ENCODE data around the gene TAF9B.

- TF ChIP-seq EP300 (IDR thresholded peaks at IDR 0.05) = no peak
- TF ChIP-seq, protein P1, sequence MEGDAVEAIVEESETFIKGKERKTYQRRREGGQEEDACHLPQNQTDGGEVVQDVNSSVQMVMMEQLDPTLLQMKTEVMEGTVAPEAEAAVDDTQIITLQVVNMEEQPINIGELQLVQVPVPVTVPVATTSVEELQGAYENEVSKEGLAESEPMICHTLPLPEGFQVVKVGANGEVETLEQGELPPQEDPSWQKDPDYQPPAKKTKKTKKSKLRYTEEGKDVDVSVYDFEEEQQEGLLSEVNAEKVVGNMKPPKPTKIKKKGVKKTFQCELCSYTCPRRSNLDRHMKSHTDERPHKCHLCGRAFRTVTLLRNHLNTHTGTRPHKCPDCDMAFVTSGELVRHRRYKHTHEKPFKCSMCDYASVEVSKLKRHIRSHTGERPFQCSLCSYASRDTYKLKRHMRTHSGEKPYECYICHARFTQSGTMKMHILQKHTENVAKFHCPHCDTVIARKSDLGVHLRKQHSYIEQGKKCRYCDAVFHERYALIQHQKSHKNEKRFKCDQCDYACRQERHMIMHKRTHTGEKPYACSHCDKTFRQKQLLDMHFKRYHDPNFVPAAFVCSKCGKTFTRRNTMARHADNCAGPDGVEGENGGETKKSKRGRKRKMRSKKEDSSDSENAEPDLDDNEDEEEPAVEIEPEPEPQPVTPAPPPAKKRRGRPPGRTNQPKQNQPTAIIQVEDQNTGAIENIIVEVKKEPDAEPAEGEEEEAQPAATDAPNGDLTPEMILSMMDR (IDR thresholded peaks at IDR 0.05) = no peak
These were observed 28.6 kb upstream of the TAF9B start for GRCh38 chrX:78168065-78168464.
